A204.1 (cell line): ENCODE results near the gene HNRNPH1.

ENCODE experiments used
- FAIRE-seq: peaks from 2 replicates; lab custom pipeline; 2012; peaks lifted over from hg19 to GRCh38; lab: Jason Lieb, UNC

HNRNPH1 gene

GRCh38 chr5:179621551-179622214 lies 1.8 kb downstream of the HNRNPH1 start:
- no peak for FAIRE-seq

- no peak for FAIRE-seq
Measured at GRCh38 chr5:179620703-179621350, 2.6 kb downstream of the HNRNPH1 start.

GRCh38 chr5:179620293-179620692 lies 3.2 kb downstream of the HNRNPH1 start:
- no peak for FAIRE-seq

DNA sequence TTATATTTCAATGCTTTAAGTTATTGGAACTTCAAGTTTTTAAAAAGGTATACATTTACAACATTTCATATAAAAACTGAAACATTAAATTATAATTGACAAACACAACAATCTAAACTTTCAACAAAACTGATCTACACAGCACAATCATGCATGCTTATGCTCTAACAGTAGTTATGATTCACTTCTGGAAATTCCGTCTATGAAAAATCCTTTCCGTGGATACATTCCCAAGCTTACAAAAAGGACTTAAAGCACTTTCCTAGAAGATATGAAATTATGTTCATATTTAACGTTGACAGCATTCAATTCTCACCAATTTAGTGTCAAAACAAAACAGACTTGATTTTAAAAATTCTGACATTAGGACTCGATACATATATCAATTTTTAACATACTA lies 3.7 kb downstream of the HNRNPH1 start:
- FAIRE-seq, result no peak

- FAIRE-seq, result no peak
Measured at GRCh38 chr5:179618923-179619554, 4.4 kb downstream of the HNRNPH1 start.

GRCh38 chr5:179617930-179618329 lies 5.5 kb downstream of the HNRNPH1 start:
- FAIRE-seq, result no peak

GRCh38 chr5:179616002-179616594 lies 7.4 kb downstream of the HNRNPH1 start:
- FAIRE-seq, result no peak

DNA sequence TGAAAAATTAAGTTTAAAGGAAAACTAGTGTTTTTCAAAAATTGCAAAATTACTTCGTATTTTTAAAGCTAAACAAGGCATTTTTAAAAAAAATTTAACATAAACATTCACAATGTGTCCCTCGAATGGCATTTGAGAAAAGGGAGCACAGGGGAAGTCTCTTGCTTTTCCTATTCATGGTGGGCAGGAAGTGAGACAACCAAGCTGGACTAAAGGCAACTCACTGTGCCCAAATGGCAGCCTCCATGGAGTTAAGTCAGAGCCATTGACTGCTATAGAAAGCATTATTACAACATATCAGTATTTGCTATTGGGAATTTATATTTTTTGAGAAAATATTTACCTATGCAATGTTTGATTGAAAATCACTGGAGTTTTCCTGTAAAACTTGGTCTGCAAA lies 8.3 kb downstream of the HNRNPH1 start:
- FAIRE-seq, result no peak

GRCh38 chr5:179614745-179615144 lies 8.7 kb downstream of the HNRNPH1 start:
- FAIRE-seq, result no peak

GRCh38 chr5:179613460-179614071 lies 9.9 kb downstream of the HNRNPH1 start:
- FAIRE-seq, result no peak

DNA sequence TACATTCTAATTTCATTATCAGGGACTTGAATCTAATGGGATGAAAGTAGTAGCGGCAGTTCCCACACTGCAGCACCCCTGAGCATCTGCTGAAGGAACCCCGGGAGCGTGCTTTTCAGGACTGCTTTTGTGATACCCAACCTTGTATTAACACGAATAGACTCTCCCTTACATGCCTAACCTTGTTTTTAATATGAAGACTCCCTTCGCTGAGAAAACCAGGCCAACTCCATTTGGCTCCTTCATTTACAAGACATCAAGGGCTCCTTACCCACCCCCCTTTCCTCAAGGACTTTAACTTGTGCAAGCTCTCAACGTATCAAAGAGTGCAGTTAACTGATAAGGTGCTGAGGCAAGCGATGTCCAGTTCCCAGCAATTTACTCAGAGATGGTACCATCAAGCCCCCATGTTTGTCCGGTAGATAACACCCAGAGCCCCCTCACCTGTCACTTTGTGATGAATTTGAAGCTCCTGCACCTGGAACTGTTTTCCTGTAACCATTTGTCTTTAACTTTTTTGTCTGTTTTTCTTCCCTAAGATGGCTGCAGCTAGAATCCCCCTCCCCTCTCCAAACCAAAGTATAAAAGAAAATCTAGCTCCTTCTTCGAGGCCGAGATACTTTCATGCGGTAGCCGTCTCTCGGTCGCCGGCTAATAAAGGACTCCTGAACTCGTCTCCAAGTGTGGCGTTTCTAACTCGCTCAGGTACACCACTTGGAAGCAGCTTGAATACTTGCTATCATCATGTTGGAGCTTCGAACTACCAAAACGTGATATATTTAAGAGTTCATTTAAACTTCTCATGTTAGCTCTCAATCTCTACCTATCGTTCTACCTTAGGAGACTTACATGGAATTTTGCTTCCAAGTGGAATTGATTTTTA lies 10.7 kb downstream of the HNRNPH1 start:
- FAIRE-seq, result no peak

- no peak for FAIRE-seq
Measured at GRCh38 chr5:179610903-179611265, 12.6 kb downstream of the HNRNPH1 start.

DNA sequence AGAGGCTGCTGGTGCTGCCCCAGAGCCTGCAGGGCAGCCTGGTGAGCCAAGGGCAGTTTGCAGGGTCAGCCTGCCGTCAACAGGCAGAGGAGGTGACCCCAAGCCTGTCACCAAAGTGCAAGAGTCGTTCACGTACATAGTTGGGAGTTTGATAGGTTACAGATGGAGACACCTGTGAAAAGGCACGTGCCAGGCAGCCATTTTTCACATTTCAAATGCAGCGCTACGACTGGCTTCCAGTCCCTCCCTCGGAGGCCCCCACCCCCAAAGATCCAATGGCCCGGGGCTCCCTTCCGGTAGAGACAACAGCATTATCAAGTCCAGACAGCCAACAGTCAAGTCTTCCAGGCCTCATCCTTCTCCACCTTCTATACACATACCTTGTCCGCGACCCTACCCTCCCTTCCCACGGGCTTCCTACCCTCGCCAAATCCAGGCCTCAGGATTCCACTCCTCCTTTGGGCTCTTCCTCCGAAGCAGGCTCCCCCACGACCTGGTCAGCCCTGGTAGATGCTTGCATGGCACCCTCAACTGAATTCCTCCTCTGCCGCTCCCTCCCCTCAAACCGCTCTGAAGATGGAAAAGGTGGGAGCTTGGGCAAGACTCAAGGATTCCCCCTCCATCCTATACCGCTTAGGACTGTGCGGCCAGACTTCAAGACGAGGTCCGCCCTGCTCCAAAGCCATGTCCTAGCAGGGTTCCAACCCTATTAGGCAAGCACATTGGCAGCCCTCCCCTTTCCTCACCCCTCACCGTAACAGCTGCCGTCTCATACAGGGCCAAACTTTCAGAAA lies 13.2 kb downstream of the HNRNPH1 start:
- no peak for FAIRE-seq

GRCh38 chr5:179609834-179610108 lies 13.7 kb downstream of the HNRNPH1 start:
- FAIRE-seq, result no peak

- FAIRE-seq, result no peak
Measured at GRCh38 chr5:179608131-179608581, 15.3 kb downstream of the HNRNPH1 start.

- no peak for FAIRE-seq
Measured at GRCh38 chr5:179607160-179607931, 16.1 kb downstream of the HNRNPH1 start.

DNA sequence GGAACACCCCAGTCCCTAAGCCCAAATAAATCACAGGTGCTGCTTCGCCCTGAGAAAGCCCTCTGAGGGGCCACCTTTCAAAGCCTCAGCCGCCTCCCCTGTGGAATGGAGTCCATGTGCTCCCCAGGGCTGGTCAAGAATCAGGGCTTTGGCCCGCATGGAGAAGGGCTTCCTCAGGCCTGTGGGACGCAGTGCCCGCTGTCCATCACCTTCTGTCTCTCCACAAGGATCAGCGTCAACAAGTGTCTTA lies 16.6 kb downstream of the HNRNPH1 start:
- no peak for FAIRE-seq

GRCh38 chr5:179606071-179606909 lies 17.2 kb downstream of the HNRNPH1 start:
- FAIRE-seq, result no peak

DNA sequence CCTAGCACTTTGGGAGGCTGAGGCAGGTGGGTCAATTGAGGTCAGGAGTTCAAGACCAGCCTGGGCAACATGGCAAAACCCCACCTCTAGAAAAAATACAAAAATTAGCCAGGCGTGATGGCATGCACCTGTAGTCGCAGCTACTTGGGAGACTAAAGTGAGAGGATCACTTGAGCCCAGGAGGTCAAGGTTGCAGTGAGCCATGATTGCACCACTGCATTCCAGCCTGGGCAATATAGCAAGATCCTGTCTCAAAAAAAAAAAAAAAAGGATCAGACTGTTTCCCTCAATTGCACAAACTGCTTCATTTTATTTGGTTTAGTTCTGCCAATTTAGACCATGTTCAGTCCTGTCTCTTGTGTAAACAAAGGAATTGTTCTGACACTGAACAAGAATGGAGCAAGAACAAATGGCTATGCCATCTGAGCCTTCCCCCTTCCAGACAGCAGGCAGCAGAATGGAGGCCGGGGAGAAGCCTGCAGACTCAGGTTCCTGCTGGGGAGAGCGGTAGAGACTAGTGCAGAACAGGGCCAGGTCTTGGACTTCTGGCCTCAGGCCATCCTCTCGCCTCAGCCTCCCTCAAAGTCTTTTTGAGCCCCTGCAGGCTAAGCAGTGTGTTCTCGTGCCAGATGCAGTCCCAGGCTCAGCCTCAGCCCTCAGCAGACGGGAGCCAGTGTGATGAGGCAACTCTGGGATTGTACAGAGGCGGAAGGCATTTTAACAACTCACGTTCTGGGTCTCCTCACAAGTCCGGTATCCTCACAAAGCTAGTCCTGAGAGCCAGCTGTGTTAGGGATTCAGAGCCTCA lies 18.2 kb downstream of the HNRNPH1 start:
- FAIRE-seq, result no peak
